Uterus (tissue), 2 donors: ENCODE data around the gene RAB3C.

Experiments
- POLR2A ChIP-seq, 2 donors: fragments of 450-650 bp; IDR thresholded peaks; one replicate each; pipeline ENCODE4 v1.6.1; 2016; ENCODE audit warnings: antibody characterized with exemption in 2 of 2, mild to moderate bottlenecking in 1 of 2, moderate library complexity in 1 of 2
- TF ChIP-seq, protein P1 (sequence below), 4 experiments: fragments of 200-600 bp in 2 of 4; fragments of 450-650 bp in 2 of 4; sonication (generic) in 2 of 4; IDR thresholded peaks; one replicate each; pipeline ENCODE4 v1.5.1; 2016 to 2019; ENCODE audit warnings: antibody characterized with exemption in 4 of 4, mild to moderate bottlenecking in 2 of 4, moderate library complexity in 1 of 4

DNA sequence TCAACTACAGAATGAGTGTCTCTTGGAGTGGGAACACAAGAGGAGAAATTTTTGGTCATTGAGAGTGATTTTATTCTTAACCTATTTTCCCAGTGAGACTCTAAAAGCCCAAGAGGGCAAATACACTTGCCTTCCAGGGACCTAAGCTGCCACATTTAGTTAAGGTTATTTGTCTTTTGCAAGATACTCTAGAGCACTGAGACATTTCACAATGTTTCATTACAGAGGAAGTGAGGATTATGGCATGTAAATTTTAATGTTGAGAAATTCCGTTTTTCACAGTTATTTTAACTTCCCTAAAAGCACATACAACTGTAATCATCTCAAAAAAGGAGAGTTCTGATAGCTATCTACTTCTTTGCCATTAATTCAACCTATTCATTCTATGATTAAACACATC lies 38.7 kb upstream of the RAB3C start:
- no peak for TF ChIP-seq POLR2A (IDR thresholded peaks at IDR 0.05)
- TF ChIP-seq, protein P1, sequence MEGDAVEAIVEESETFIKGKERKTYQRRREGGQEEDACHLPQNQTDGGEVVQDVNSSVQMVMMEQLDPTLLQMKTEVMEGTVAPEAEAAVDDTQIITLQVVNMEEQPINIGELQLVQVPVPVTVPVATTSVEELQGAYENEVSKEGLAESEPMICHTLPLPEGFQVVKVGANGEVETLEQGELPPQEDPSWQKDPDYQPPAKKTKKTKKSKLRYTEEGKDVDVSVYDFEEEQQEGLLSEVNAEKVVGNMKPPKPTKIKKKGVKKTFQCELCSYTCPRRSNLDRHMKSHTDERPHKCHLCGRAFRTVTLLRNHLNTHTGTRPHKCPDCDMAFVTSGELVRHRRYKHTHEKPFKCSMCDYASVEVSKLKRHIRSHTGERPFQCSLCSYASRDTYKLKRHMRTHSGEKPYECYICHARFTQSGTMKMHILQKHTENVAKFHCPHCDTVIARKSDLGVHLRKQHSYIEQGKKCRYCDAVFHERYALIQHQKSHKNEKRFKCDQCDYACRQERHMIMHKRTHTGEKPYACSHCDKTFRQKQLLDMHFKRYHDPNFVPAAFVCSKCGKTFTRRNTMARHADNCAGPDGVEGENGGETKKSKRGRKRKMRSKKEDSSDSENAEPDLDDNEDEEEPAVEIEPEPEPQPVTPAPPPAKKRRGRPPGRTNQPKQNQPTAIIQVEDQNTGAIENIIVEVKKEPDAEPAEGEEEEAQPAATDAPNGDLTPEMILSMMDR (IDR thresholded peaks at IDR 0.05), result no peak
